ENCODE measurements around the gene HSPE1.

HSPE1 gene

GRCh38 chr2:197495433-197496134, 4.6 kb upstream of the HSPE1 start:
- TF ChIP-seq, protein P1, sequence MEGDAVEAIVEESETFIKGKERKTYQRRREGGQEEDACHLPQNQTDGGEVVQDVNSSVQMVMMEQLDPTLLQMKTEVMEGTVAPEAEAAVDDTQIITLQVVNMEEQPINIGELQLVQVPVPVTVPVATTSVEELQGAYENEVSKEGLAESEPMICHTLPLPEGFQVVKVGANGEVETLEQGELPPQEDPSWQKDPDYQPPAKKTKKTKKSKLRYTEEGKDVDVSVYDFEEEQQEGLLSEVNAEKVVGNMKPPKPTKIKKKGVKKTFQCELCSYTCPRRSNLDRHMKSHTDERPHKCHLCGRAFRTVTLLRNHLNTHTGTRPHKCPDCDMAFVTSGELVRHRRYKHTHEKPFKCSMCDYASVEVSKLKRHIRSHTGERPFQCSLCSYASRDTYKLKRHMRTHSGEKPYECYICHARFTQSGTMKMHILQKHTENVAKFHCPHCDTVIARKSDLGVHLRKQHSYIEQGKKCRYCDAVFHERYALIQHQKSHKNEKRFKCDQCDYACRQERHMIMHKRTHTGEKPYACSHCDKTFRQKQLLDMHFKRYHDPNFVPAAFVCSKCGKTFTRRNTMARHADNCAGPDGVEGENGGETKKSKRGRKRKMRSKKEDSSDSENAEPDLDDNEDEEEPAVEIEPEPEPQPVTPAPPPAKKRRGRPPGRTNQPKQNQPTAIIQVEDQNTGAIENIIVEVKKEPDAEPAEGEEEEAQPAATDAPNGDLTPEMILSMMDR (IDR thresholded peaks at IDR 0.05), result no peak
- Mint-ChIP-seq H3K36me3 (ENCODE audit: low read depth) (peaks cover 59% of the 10 kb centered on the region), H3K9me3 (no peaks in the 10 kb centered on the region), H3K4me1 (peaks cover 41% of the 10 kb centered on the region), H3K27ac (no peak overlapping the region), H3K4me3 (no peak overlapping the region), H3K27me3 (ENCODE audit: low read depth, poor library complexity) (no peaks in the 10 kb centered on the region)
- DNase-seq, result no peak

DNA sequence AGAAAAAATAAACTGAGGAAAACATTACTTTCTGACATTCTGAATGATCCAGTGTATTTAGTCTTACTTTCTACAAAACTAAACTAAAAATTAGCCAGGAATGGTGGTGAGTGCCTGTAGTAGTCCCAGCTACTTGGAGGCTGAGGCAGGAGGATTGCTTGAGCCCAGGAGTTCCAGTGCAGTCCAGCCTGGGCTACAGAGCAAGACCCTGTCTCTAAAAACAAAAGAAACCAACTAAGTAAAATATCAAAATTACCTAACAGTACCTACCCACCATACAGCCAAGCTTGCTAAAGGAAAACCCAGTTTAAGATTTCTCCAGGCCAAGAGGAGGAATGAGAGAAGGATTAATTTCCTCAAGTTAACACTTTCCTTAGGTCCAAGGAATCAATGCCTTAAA, 3.5 kb upstream of the HSPE1 start:
- Mint-ChIP-seq H3K9me3 (no peaks in the 10 kb centered on the region), H3K36me3 (ENCODE audit: low read depth) (peaks cover 57% of the 10 kb centered on the region), H3K27ac (no peak overlapping the region), H3K27me3 (ENCODE audit: low read depth, poor library complexity) (no peaks in the 10 kb centered on the region), H3K4me1 (peaks cover 52% of the 10 kb centered on the region), H3K4me3 (peak overlapping the region; percentile 92)
- TF ChIP-seq, protein P1 (IDR thresholded peaks at IDR 0.05), result no peak
- no peak for DNase-seq

GRCh38 chr2:197497326-197497725, 2.9 kb upstream of the HSPE1 start:
- Mint-ChIP-seq H3K27ac (no peak overlapping the region), H3K9me3 (no peaks in the 10 kb centered on the region), H3K36me3 (ENCODE audit: low read depth) (peaks cover 61% of the 10 kb centered on the region), H3K4me1 (peaks cover 59% of the 10 kb centered on the region), H3K27me3 (ENCODE audit: low read depth, poor library complexity) (no peaks in the 10 kb centered on the region), H3K4me3 (peak overlapping the region; percentile 92)
- DNase-seq, result no peak
- TF ChIP-seq, protein P1 (IDR thresholded peaks at IDR 0.05), result no peak

- Mint-ChIP-seq H3K4me3 (peak overlapping the region; percentile 92), H3K27ac (peak overlapping the region; percentile 100), H3K36me3 (ENCODE audit: low read depth) (peaks cover 61% of the 10 kb centered on the region), H3K27me3 (ENCODE audit: low read depth, poor library complexity) (no peaks in the 10 kb centered on the region), H3K9me3 (no peaks in the 10 kb centered on the region), H3K4me1 (peaks cover 65% of the 10 kb centered on the region)
- TF ChIP-seq, protein P1 (IDR thresholded peaks at IDR 0.05), result no peak
- no peak for DNase-seq
These were observed 1.8 kb upstream of the HSPE1 start for GRCh38 chr2:197498235-197498936.

DNA sequence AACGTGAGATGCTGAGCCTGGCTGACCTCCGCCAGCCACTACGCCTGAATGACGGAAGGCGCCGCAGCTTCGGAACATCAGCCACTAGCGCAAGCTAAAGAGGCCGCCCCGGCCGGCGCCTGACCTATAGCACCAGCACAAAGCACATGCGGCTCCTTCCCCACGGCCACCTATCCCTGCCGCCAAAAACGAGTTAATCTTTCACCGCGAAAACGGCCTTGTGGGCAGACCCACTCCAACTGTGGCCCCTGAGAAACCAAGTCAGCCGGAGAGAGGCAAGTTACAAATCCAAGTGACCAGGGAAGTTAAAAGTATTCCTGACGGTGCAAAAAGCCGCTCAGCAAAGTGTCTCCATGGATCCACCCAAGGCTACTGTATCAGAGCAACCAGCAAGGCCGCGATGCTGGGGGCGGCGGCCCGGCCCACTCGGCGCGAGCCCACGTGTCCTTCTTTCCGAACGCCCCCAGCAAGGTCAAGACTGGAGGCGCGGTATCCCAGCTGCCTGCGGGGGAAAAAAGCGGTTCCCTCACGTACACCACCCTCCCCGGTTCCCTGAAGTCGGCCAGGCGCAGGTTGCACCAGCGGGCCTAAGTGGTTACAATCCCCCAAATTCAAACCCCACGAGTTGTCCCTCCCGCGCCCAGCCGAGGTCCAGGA, 1.1 kb upstream of the HSPE1 start:
- Mint-ChIP-seq H3K4me1 (peaks cover 65% of the 10 kb centered on the region), H3K9me3 (no peaks in the 10 kb centered on the region), H3K27ac (peak overlapping the region; percentile 100), H3K27me3 (ENCODE audit: low read depth, poor library complexity) (no peaks in the 10 kb centered on the region), H3K36me3 (ENCODE audit: low read depth) (peaks cover 63% of the 10 kb centered on the region), H3K4me3 (peak overlapping the region; percentile 92)
- peak; percentile 73 for DNase-seq
- TF ChIP-seq, protein P1 (IDR thresholded peaks at IDR 0.05), result no peak

All from nephron progenitor cell (in vitro differentiated cells).